CD4-positive, alpha-beta T cell (primary cell): Measurements from ENCODE around the gene EXOC1. TPM values are rescaled to one million over a fixed set of nuclear protein-coding genes. Genes with fewer than 3 reads are reported as not detected.

Experiments
- ATAC-seq: fragments of 200-7000 bp; cut with Tn5 transposase; one replicate; pipeline ENCODE4 v1.10.0; 2022; ENCODE audit warnings: mild to moderate bottlenecking; ENCODE audit not compliant: poor library complexity
- CTCF ChIA-PET: fragments of 350-600 bp; sonication (Branson Sonifier 250); formaldehyde crosslinking; loops from one replicate; lab custom pipeline; 2021; ENCODE audit warnings: antibody characterized with exemption, inconsistent platforms; lab: Charles Lee
- POLR2A ChIA-PET: fragments of 350-600 bp; sonication (Branson Sonifier 250); formaldehyde crosslinking; loops from one replicate; lab custom pipeline; 2021; ENCODE audit warnings: antibody characterized with exemption, inconsistent platforms; lab: Charles Lee
- DNase-seq, 14 experiments: peaks; one replicate each; pipeline ENCODE4 v3.0.0-alpha.2; 2013 to 2020; ENCODE audit warnings: mixed read lengths in 2 of 14
- H3K27ac ChIP-seq, 2 donors: one replicate each; pipeline versions ENCODE4 v1.5.1 to v1.7.0; 2013; ENCODE audit warnings: low read length in 2 of 2, low read depth in 1 of 2, mild to moderate bottlenecking in 1 of 2
- H3K27me3 ChIP-seq, 2 experiments: 1 replicate in 1 of 2; 2 replicates in 1 of 2; pipeline versions ENCODE4 v1.6.1 to v1.7.0; 2013; ENCODE audit warnings: low read length in 2 of 2, control low read depth in 1 of 2, mild to moderate bottlenecking in 1 of 2, moderate library complexity in 1 of 2; ENCODE audit not compliant: insufficient read depth in 2 of 2, control insufficient read depth in 1 of 2
- H3K36me3 ChIP-seq: one replicate; pipeline ENCODE4 v1.6.1; 2013; ENCODE audit warnings: low read length, control low read depth; ENCODE audit not compliant: insufficient read depth
- H3K4me1 ChIP-seq: one replicate; pipeline ENCODE4 v1.6.1; 2013; ENCODE audit warnings: low read length, control low read depth; ENCODE audit not compliant: insufficient read depth
- H3K4me3 ChIP-seq: one replicate; pipeline ENCODE4 v1.5.1; 2013; ENCODE audit warnings: mild to moderate bottlenecking, low read length, moderate library complexity
- H3K9me3 ChIP-seq, 2 experiments: 1 replicate in 1 of 2; 2 replicates in 1 of 2; pipeline versions ENCODE4 v1.6.1 to v1.7.0; 2013; ENCODE audit warnings: low read length in 2 of 2, mild to moderate bottlenecking in 2 of 2, control low read depth in 1 of 2, moderate library complexity in 1 of 2; ENCODE audit not compliant: control insufficient read depth in 1 of 2, insufficient read depth in 1 of 2
- H3K27ac Mint-ChIP-seq: one replicate; pipeline ENCODE4 v1.8.0; 2020; ENCODE audit warnings: mixed read lengths
- H3K27me3 Mint-ChIP-seq: one replicate; pipeline ENCODE4 v1.8.0; 2021; ENCODE audit warnings: mixed read lengths
- H3K36me3 Mint-ChIP-seq: one replicate; pipeline ENCODE4 v1.8.0; 2021; ENCODE audit warnings: low read depth, mixed read lengths
- H3K4me1 Mint-ChIP-seq: one replicate; pipeline ENCODE4 v1.8.0; 2021; ENCODE audit warnings: low read depth, mixed read lengths
- H3K4me3 Mint-ChIP-seq: one replicate; pipeline ENCODE4 v1.8.0; 2020; ENCODE audit warnings: mild to moderate bottlenecking, mixed read lengths
- H3K9me3 Mint-ChIP-seq: one replicate; pipeline ENCODE4 v1.8.0; 2020; ENCODE audit warnings: mixed read lengths
- CTCF ChIP-seq: fragments of 200-600 bp; IDR thresholded peaks from one replicate; pipeline ENCODE4 v1.8.0; 2022; ENCODE audit warnings: antibody characterized with exemption, mild to moderate bottlenecking
- intact Hi-C, 2 experiments: fragments of 100-400 bp; cut with DNase I in 1 of 2; cut with micrococcal nuclease in 1 of 2; formaldehyde crosslinking; loops; one replicate each; pipeline versions ENCODE4 v1.15.1 to v1.9.0; 2023 to 2025; cut with DNase I, micrococcal nuclease
- total RNA-seq, 174 experiments: library from RNA in 2 of 174; stranded (reverse) in 2 of 174; gene quantifications; one replicate each; pipeline ENCODE4 v1.2.3 and lab custom pipeline; 2021 to 2026

Gene EXOC1
- total RNA-seq, 2 experiments from 2014 or later: 15.2 to 15.7 TPM

- peaks cover 31% of the 10 kb centered on the region for H3K36me3 ChIP-seq
- Mint-ChIP-seq H3K4me3 (no peak overlapping the region), H3K27me3 (no peaks in the 10 kb centered on the region), H3K4me1 (peaks cover 26% of the 10 kb centered on the region), H3K36me3 (peaks cover 56% of the 10 kb centered on the region), H3K27ac (no peak overlapping the region), H3K9me3 (no peaks in the 10 kb centered on the region)
- no peak overlapping the region for H3K4me3 ChIP-seq
- no peak overlapping the region for H3K27ac ChIP-seq
- ChIA-PET CTCF (interaction anchor here (1.2 to 1.6 kb wide), 2 partner anchors 37 to 45 kb away, joined by 3 to 6 read pairs; partner anchors contain the start of gene CEP135), POLR2A (interaction anchor here (4.3 kb wide), 1 partner anchor 45 kb away, joined by 23 read pairs; the partner anchor contains the start of gene CEP135)
- H3K9me3 ChIP-seq: no peaks in the 10 kb centered on the region
- ATAC-seq: no peak
- no peaks in the 10 kb centered on the region for H3K4me1 ChIP-seq
- intact Hi-C loops: no loop called here
- no peak for DNase-seq
- H3K27me3 ChIP-seq: no peaks in the 10 kb centered on the region
- TF ChIP-seq CTCF: no peak
Measured at GRCh38 chr4:55903577-55903976, 50.1 kb downstream of the EXOC1 start.

- ChIA-PET CTCF (interaction anchor here (1.6 kb wide), 1 partner anchor 44 kb away, joined by 6 read pairs; the partner anchor contains the start of gene CEP135), POLR2A (interaction anchor here (4.3 kb wide), 1 partner anchor 44 kb away, joined by 23 read pairs; the partner anchor contains the start of gene CEP135)
- TF ChIP-seq CTCF: no peak
- Mint-ChIP-seq H3K9me3 (no peaks in the 10 kb centered on the region), H3K27ac (no peak overlapping the region), H3K4me3 (no peak overlapping the region), H3K36me3 (peaks cover 52% of the 10 kb centered on the region), H3K4me1 (peaks cover 26% of the 10 kb centered on the region), H3K27me3 (no peaks in the 10 kb centered on the region)
- no peak overlapping the region for H3K4me3 ChIP-seq
- H3K4me1 ChIP-seq: no peaks in the 10 kb centered on the region
- intact Hi-C loops: no loop called here
- H3K36me3 ChIP-seq: peaks cover 27% of the 10 kb centered on the region
- no peaks in the 10 kb centered on the region for H3K27me3 ChIP-seq
- no peaks in the 10 kb centered on the region for H3K9me3 ChIP-seq
- H3K27ac ChIP-seq: no peak overlapping the region
- ATAC-seq (no peak), DNase-seq (no peak)
Measured at GRCh38 chr4:55904576-55904975, 51.1 kb downstream of the EXOC1 start.

- intact Hi-C loops: loop anchor here in 1 of 2 experiments (5.0 kb wide), 1 partner anchor 41 kb away; the partner anchor contains the start of gene CEP135
- CTCF ChIA-PET: interaction anchor here (1.5 kb wide), 1 partner anchor 42 kb away, joined by 6 read pairs; the partner anchor contains the start of gene CEP135
- peak overlapping the region; percentile 58 for H3K27ac Mint-ChIP-seq
Measured at GRCh38 chr4:55906323-55906722, 52.9 kb downstream of the EXOC1 start.

More at GRCh38 chr4:55906323-55906722, 52.9 kb downstream of the EXOC1 start:
- TF ChIP-seq CTCF: no peak
- no peaks in the 10 kb centered on the region for H3K9me3 Mint-ChIP-seq
- H3K36me3 Mint-ChIP-seq: peaks cover 37% of the 10 kb centered on the region
- ATAC-seq: no peak
- Histone ChIP-seq H3K36me3 (peaks cover 18% of the 10 kb centered on the region), H3K4me1 (no peaks in the 10 kb centered on the region), H3K27me3 (no peaks in the 10 kb centered on the region), H3K27ac (no peak overlapping the region), H3K4me3 (no peak overlapping the region), H3K9me3 (no peaks in the 10 kb centered on the region)
- no peak for DNase-seq
- H3K4me1 Mint-ChIP-seq: peaks cover 22% of the 10 kb centered on the region
- no peaks in the 10 kb centered on the region for H3K27me3 Mint-ChIP-seq
- POLR2A ChIA-PET: interaction anchor here (2.6 kb wide), 1 partner anchor 42 kb away, joined by 13 read pairs; the partner anchor contains the start of gene CEP135
- H3K4me3 Mint-ChIP-seq: no peak overlapping the region
